Measurements from ENCODE around the gene ZNF883. TPM values are rescaled to one million over a fixed set of nuclear protein-coding genes. Genes with fewer than 3 reads are reported as not detected.

ZNF883 gene
- total RNA-seq, 4 donors from 2014 or later, result 0.62 to 1.2 (median 0.90) TPM

DNA sequence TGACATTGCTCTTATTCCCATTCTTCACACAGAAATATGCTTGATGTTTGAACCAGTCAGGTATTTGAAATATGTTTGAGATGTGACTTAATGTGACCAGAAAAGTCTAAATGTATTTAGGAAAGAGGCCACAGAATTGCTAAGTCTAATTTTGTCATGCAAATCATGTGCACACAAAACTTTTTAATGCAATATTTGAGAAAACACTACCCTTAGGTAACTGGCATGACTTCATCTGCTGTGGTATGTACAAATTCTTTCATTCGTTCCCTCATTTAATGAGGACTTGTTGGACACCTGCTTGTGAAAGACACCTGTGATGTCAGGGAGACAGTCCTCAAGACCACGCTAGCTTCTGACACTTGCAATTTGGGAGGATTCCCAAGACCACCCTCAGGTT lies 100.3 kb downstream of the ZNF883 start:
- H3K27ac ChIP-seq, result no peak overlapping the region
- no peak for TF ChIP-seq POLR2AphosphoS5 (IDR thresholded peaks at IDR 0.05)
- no peak for TF ChIP-seq EP300 (IDR thresholded peaks at IDR 0.05)
- TF ChIP-seq POLR2A (IDR thresholded peaks at IDR 0.05), result no peak
- TF ChIP-seq, protein P1, sequence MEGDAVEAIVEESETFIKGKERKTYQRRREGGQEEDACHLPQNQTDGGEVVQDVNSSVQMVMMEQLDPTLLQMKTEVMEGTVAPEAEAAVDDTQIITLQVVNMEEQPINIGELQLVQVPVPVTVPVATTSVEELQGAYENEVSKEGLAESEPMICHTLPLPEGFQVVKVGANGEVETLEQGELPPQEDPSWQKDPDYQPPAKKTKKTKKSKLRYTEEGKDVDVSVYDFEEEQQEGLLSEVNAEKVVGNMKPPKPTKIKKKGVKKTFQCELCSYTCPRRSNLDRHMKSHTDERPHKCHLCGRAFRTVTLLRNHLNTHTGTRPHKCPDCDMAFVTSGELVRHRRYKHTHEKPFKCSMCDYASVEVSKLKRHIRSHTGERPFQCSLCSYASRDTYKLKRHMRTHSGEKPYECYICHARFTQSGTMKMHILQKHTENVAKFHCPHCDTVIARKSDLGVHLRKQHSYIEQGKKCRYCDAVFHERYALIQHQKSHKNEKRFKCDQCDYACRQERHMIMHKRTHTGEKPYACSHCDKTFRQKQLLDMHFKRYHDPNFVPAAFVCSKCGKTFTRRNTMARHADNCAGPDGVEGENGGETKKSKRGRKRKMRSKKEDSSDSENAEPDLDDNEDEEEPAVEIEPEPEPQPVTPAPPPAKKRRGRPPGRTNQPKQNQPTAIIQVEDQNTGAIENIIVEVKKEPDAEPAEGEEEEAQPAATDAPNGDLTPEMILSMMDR (IDR thresholded peaks at IDR 0.05), result no peak
- 62 to 72% methylated on average over 2 of the region's 2 CpGs for WGBS, 2 donors (ENCODE audit: low coverage in 1 of 2)
- H3K4me1 ChIP-seq, result no peaks in the 10 kb centered on the region
- no peaks in the 10 kb centered on the region for H3K27me3 ChIP-seq
- H3K36me3 ChIP-seq, result no peaks in the 10 kb centered on the region
- no peaks in the 10 kb centered on the region for H3K9me3 ChIP-seq
- no peak overlapping the region for H3K4me3 ChIP-seq
- ATAC-seq, result no peak

Other genes starting within 250 kb of the ZNF883 start
- under 1 TPM in 1 of 4 donors, not detected in 3; 0.27 TPM for gene SLC46A2, start 121.3 kb downstream of the ZNF883 start, total RNA-seq
- 1 to 10 TPM; 1.9 to 4.7 (median 3.0) TPM for gene ZFP37, start 44.5 kb upstream of the ZNF883 start, total RNA-seq
- gene SLC31A2, start 138.8 kb upstream of the ZNF883 start, total RNA-seq, result 10 to 100 TPM in 3 of 4 donors, 1 to 10 TPM in 1; 6.7 to 26.6 (median 13.6) TPM
- gene FKBP15, start 209.1 kb upstream of the ZNF883 start, total RNA-seq, result 10 to 100 TPM; 20.2 to 30.7 (median 22.7) TPM
- 1 to 10 TPM; 8.7 to 9.8 (median 9.4) TPM for gene SLC31A1, start 209.4 kb upstream of the ZNF883 start, total RNA-seq

Data from gastroesophageal sphincter (tissue), 4 donors.